GM12874 (cell line): Measurements from ENCODE around the gene CDK6.

Source experiments
- CTCF ChIP-seq: IDR thresholded peaks from 2 replicates; pipeline ENCODE4 v1.5.1; 2011; ENCODE audit warnings: low read depth, mild to moderate bottlenecking, control low read depth, low read length, moderate library complexity; ENCODE audit not compliant: insufficient read depth

CDK6 gene

GRCh38 chr7:92843781-92844180 is 7.4 kb upstream of the CDK6 start:
- no peak for TF ChIP-seq CTCF

- TF ChIP-seq CTCF = no peak
Observed at GRCh38 chr7:92843034-92843760, 6.8 kb upstream of the CDK6 start.

- TF ChIP-seq CTCF = no peak
Observed at GRCh38 chr7:92841192-92841591, 4.8 kb upstream of the CDK6 start.

GRCh38 chr7:92840316-92840715 is 3.9 kb upstream of the CDK6 start:
- no peak for TF ChIP-seq CTCF

- no peak for TF ChIP-seq CTCF
Observed at GRCh38 chr7:92839901-92840300, 3.5 kb upstream of the CDK6 start.

GRCh38 chr7:92838934-92839333 is 2.6 kb upstream of the CDK6 start:
- no peak for TF ChIP-seq CTCF

- no peak for TF ChIP-seq CTCF
Observed at GRCh38 chr7:92837000-92837749, 802 bp upstream of the CDK6 start.
